Measurements from ENCODE around the gene KRTDAP. TPM values are rescaled to one million over a fixed set of nuclear protein-coding genes. Genes with fewer than 3 reads are reported as not detected.

The KRTDAP gene
- total RNA-seq, 1 donor from 2014 or later = not detected

DNA sequence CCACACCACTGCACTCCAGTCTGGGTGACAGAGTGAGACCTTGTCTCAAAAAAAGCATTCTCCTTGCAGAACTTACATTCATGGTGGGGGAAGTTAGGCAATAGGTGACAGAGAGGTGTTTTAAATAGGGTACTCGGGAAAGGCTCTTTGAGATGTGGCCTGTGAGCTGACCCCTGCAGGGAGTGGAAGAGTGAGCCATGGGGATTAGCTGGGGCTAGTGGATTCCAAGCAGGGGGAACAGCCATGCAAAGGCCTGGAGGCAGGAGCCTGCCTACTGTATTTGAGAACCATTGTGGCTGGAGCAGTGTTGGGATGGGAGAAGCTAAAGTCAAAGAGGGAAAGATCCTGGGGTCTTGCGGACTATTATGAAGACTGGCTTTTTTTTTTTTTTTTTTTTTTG, 27.1 kb upstream of the KRTDAP start:
- FAIRE-seq (no peak), DNase-seq (ENCODE audit: low read depth) (no peak)
- Histone ChIP-seq H3K4me3 (ENCODE audit: insufficient read depth, low read depth, low read length) (no peak overlapping the region), H3K9me3 (ENCODE audit: insufficient read depth, low read depth, low read length) (no peaks in the 10 kb centered on the region), H3K27ac (ENCODE audit: low read depth, low read length) (no peak overlapping the region), H3K36me3 (ENCODE audit: insufficient read depth, low read length) (no peaks in the 10 kb centered on the region), H3K4me1 (ENCODE audit: insufficient read depth, low read length) (peaks cover 10% of the 10 kb centered on the region), H3K9ac (ENCODE audit: low read length) (no peak overlapping the region), H3K4me2 (ENCODE audit: low read length) (no peak overlapping the region), H3K79me2 (ENCODE audit: insufficient read depth, low read length) (no peaks in the 10 kb centered on the region), H2AFZ (ENCODE audit: low read depth, low read length) (no peak overlapping the region), H3K27me3 (ENCODE audit: insufficient read depth, low read length) (peaks cover 7% of the 10 kb centered on the region), H4K20me1 (ENCODE audit: insufficient read depth, low read length) (no peaks in the 10 kb centered on the region)
- H3K36me3 Mint-ChIP-seq (ENCODE audit: low read depth, unreplicated experiment) = no peaks in the 10 kb centered on the region
- no peaks in the 10 kb centered on the region for H3K9me3 Mint-ChIP-seq (ENCODE audit: unreplicated experiment)
- peak overlapping the region; percentile 47 for H3K27ac Mint-ChIP-seq (ENCODE audit: unreplicated experiment)
- peaks cover 9% of the 10 kb centered on the region for H3K27me3 Mint-ChIP-seq (ENCODE audit: low read depth, unreplicated experiment)
- H3K4me1 Mint-ChIP-seq (ENCODE audit: low read depth, unreplicated experiment) = peaks cover 8% of the 10 kb centered on the region
- no peak for TF ChIP-seq EZH2 (IDR thresholded peaks at IDR 0.05; ENCODE audit: insufficient read depth, low read length)
- TF ChIP-seq, protein P1, sequence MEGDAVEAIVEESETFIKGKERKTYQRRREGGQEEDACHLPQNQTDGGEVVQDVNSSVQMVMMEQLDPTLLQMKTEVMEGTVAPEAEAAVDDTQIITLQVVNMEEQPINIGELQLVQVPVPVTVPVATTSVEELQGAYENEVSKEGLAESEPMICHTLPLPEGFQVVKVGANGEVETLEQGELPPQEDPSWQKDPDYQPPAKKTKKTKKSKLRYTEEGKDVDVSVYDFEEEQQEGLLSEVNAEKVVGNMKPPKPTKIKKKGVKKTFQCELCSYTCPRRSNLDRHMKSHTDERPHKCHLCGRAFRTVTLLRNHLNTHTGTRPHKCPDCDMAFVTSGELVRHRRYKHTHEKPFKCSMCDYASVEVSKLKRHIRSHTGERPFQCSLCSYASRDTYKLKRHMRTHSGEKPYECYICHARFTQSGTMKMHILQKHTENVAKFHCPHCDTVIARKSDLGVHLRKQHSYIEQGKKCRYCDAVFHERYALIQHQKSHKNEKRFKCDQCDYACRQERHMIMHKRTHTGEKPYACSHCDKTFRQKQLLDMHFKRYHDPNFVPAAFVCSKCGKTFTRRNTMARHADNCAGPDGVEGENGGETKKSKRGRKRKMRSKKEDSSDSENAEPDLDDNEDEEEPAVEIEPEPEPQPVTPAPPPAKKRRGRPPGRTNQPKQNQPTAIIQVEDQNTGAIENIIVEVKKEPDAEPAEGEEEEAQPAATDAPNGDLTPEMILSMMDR (IDR thresholded peaks at IDR 0.05; ENCODE audit: insufficient read depth, low read depth, low read length) = no peak
- no peak overlapping the region for H3K4me3 Mint-ChIP-seq (ENCODE audit: unreplicated experiment)

DNA sequence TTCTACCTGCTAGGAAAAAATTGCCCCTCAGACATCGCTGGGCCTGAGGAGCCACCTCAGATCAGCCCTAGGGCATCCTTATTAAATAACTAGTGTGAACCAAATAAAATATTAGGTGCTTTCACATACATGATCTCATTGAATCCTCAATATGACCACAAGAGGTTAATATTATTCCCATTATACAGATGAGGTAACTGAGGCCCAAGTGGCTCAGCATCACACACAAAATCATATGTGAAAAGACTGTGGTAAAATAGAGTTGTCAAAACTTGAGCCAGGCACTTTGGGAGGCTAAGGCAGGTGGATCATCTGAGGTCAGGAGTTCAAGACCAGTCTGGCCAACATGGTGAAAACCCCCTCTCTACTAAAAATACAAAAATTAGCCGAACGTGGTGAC, 26.0 kb upstream of the KRTDAP start:
- H3K4me1 Mint-ChIP-seq (ENCODE audit: low read depth, unreplicated experiment) = peaks cover 8% of the 10 kb centered on the region
- H3K27ac Mint-ChIP-seq (ENCODE audit: unreplicated experiment) = no peak overlapping the region
- no peaks in the 10 kb centered on the region for H3K9me3 Mint-ChIP-seq (ENCODE audit: unreplicated experiment)
- H3K9ac ChIP-seq (ENCODE audit: low read length) = no peak overlapping the region
- H3K79me2 ChIP-seq (ENCODE audit: insufficient read depth, low read length) = no peaks in the 10 kb centered on the region
- no peaks in the 10 kb centered on the region for H3K36me3 ChIP-seq (ENCODE audit: insufficient read depth, low read length)
- FAIRE-seq (no peak), DNase-seq (ENCODE audit: low read depth) (no peak)
- no peaks in the 10 kb centered on the region for H3K9me3 ChIP-seq (ENCODE audit: insufficient read depth, low read depth, low read length)
- no peak overlapping the region for H3K4me3 ChIP-seq (ENCODE audit: insufficient read depth, low read depth, low read length)
- H3K4me2 ChIP-seq (ENCODE audit: low read length) = no peak overlapping the region
- no peaks in the 10 kb centered on the region for H3K36me3 Mint-ChIP-seq (ENCODE audit: low read depth, unreplicated experiment)
- H3K27ac ChIP-seq (ENCODE audit: low read depth, low read length) = no peak overlapping the region
- H3K4me3 Mint-ChIP-seq (ENCODE audit: unreplicated experiment) = no peak overlapping the region
- peaks cover 14% of the 10 kb centered on the region for H3K27me3 Mint-ChIP-seq (ENCODE audit: low read depth, unreplicated experiment)
- H2AFZ ChIP-seq (ENCODE audit: low read depth, low read length) = no peak overlapping the region
- H3K4me1 ChIP-seq (ENCODE audit: insufficient read depth, low read length) = peaks cover 10% of the 10 kb centered on the region
- no peak for TF ChIP-seq EZH2 (IDR thresholded peaks at IDR 0.05; ENCODE audit: insufficient read depth, low read length)
- TF ChIP-seq, protein P1 (IDR thresholded peaks at IDR 0.05; ENCODE audit: insufficient read depth, low read depth, low read length) = no peak
- peaks cover 9% of the 10 kb centered on the region for H3K27me3 ChIP-seq (ENCODE audit: insufficient read depth, low read length)
- H4K20me1 ChIP-seq (ENCODE audit: insufficient read depth, low read length) = no peaks in the 10 kb centered on the region

DNA sequence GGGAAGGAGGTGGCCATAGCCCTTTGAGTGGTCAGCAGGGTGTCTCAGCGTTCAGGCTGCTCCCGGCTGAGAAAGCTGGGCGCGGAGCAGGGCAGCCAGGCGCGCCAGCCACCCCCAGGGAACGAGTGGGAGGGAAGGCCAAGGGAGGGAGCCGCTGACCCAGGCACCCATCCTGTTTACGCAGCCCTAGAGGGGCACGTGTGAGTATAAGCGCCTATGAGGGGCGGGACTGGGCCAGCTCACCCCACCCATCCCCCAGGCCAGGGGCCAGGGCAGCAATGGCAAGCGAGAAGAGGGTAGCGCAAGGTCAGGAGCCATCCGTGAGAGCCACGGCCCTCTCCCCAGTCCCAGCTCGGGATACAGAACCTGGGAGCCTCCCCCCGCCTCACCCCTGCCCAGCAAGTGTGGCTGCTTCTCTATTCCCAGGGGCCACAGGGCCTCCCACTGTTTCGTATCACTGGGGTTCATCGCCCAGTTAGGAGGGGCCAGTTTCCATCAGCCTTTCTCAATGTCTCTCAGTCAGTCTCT, 24.1 kb upstream of the KRTDAP start:
- Histone ChIP-seq H3K27me3 (ENCODE audit: insufficient read depth, low read length) (peaks cover 26% of the 10 kb centered on the region), H3K27ac (ENCODE audit: low read depth, low read length) (no peak overlapping the region), H3K36me3 (ENCODE audit: insufficient read depth, low read length) (no peaks in the 10 kb centered on the region), H3K4me2 (ENCODE audit: low read length) (peak overlapping the region; percentile 26), H3K9me3 (ENCODE audit: insufficient read depth, low read depth, low read length) (no peaks in the 10 kb centered on the region), H4K20me1 (ENCODE audit: insufficient read depth, low read length) (no peaks in the 10 kb centered on the region), H2AFZ (ENCODE audit: low read depth, low read length) (peak overlapping the region; percentile 47), H3K4me1 (ENCODE audit: insufficient read depth, low read length) (peaks cover 10% of the 10 kb centered on the region), H3K79me2 (ENCODE audit: insufficient read depth, low read length) (no peaks in the 10 kb centered on the region), H3K4me3 (ENCODE audit: insufficient read depth, low read depth, low read length) (no peak overlapping the region), H3K9ac (ENCODE audit: low read length) (no peak overlapping the region)
- DNase-seq (ENCODE audit: low read depth) = no peak
- FAIRE-seq = no peak
- Mint-ChIP-seq H3K4me3 (ENCODE audit: unreplicated experiment) (no peak overlapping the region), H3K36me3 (ENCODE audit: low read depth, unreplicated experiment) (no peaks in the 10 kb centered on the region), H3K27ac (ENCODE audit: unreplicated experiment) (no peak overlapping the region), H3K9me3 (ENCODE audit: unreplicated experiment) (no peaks in the 10 kb centered on the region), H3K27me3 (ENCODE audit: low read depth, unreplicated experiment) (peaks cover 16% of the 10 kb centered on the region), H3K4me1 (ENCODE audit: low read depth, unreplicated experiment) (peaks cover 11% of the 10 kb centered on the region)
- TF ChIP-seq, protein P1 (IDR thresholded peaks at IDR 0.05; ENCODE audit: insufficient read depth, low read depth, low read length) = no peak

Data from astrocyte (in vitro differentiated cells and primary cell).